ENCODE measurements around the gene NIT1.
"Not testable (repeated sequence)": the region's sequence is repeated elsewhere in the genome, so short reads cannot be mapped to it uniquely, and the experiment has no call there.

NIT1 gene

DNA sequence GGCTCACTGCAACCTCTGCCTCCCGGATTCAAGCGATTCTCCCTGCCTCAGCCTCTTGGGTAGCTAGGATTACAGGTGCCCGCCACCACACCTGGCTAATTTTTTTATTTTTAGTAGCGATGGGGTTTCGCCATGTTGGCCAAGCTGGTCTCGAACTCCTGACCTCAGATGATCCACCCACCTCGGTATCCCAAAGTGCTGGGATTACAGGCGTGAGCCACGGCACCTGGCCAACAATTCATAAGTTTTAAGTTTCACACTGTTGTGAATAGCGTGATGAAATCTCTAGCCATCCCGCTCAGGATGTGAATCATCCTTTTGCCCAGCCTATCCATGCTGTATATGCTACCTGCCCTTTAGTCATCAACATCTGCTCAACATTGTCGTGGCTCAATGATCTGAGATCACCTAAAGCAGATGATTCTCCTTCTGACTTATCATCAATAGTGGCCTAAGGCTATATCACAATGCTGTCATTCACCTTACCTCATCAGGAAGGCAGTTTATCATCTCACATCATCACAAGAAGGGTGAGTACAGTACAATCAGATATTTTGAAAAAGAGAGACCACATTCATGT lies 2.7 kb upstream of the NIT1 start:
- no peak for DNase-seq

- DNase-seq = not testable (repeated sequence)
These were observed 1.9 kb upstream of the NIT1 start for GRCh38 chr1:161115961-161116360.

DNA sequence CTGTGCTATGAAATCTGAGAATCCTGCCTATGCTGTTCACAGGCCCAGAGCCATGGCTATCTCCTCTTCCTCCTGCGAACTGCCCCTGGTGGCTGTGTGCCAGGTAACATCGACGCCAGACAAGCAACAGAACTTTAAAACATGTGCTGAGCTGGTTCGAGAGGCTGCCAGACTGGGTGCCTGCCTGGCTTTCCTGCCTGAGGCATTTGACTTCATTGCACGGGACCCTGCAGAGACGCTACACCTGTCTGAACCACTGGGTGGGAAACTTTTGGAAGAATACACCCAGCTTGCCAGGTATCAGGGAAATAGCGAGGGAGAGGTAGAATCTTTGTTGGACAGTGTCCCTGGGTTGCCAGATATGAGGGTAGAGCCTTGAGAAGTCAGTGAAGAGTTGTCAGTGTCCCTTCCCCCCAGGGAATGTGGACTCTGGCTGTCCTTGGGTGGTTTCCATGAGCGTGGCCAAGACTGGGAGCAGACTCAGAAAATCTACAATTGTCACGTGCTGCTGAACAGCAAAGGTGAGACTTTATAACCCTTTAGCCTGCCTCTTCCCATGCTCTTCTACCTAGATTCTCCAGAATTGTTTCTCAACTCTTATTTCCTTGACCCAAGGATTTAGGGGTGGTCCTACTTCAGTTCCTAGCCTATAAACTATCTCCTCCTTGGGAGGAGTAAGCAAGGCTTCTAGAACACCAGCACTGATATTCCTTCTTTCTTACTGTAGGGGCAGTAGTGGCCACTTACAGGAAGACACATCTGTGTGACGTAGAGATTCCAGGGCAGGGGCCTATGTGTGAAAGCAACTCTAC lies 1.4 kb downstream of the NIT1 start:
- no peak for DNase-seq

- no peak for DNase-seq
These were observed 3.2 kb downstream of the NIT1 start for GRCh38 chr1:161121042-161121650.

- DNase-seq = no peak
These were observed 3.9 kb downstream of the NIT1 start for GRCh38 chr1:161121834-161122233.

DNA sequence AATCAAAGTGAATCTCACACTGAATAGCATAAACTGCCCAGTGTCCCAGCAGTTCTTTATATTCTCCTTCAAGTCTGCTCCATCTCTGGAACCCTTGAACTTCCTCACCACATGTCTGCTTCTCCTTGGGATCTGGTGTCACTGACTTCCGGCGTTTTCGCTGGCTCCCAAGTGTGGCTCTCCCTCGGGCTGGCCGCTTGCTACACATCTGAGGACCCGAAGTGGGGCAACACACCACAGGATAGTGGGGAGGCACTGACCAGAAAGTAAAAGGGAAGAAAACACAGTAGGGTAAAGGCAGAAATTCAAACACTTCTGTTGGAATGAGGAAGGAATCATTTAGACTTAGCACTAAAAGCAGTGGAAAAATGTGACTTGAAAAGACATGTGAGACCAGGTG lies 5.1 kb downstream of the NIT1 start:
- DNase-seq = no peak

GRCh38 chr1:161127649-161128048 lies 9.7 kb downstream of the NIT1 start:
- no peak for DNase-seq

GRCh38 chr1:161128591-161129420 lies 10.9 kb downstream of the NIT1 start:
- DNase-seq = no peak

GRCh38 chr1:161130266-161130665 lies 12.4 kb downstream of the NIT1 start:
- no peak for DNase-seq

DNA sequence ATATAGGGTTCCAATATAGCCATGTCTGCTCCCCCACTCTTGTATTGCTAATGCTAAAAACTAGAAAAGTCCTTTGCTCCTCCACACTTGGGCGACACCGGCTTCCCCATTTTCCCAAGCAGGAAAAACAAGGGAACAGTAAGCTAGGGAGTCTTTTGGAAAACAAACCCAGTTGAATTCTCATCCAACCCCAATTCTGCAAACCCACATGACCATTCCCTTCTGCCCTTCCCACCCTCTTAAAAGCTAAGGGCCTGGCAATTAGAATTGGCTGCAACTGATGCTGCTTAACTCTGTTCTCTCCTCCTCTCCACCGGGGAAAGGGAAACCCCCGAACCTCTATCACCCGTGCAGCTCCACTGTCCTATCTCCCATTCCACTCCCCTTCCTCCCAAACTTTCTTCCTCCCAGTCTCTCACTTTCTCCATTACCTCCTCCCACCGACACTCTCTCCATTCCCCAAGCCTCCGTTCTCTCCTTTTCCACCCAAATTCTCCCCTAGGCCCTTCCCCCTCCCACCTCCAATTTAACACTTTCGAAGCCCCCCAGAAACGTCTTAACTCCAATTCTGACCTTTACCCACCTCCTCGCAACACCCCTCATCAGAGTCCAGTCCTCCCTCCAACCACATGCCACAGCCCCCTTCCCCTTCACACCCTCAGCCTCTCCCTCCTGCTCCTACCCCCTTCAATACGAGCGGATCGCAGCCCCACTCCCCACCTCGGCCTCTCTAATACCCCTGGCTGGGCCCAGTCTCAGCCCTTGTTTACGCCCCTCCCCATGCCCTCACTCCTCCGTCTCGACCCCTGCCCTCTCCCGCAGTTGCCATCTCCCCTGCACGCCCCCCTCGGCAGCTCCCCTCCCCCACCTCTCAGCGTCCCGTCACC lies 13.9 kb downstream of the NIT1 start:
- DNase-seq = no peak

DNA sequence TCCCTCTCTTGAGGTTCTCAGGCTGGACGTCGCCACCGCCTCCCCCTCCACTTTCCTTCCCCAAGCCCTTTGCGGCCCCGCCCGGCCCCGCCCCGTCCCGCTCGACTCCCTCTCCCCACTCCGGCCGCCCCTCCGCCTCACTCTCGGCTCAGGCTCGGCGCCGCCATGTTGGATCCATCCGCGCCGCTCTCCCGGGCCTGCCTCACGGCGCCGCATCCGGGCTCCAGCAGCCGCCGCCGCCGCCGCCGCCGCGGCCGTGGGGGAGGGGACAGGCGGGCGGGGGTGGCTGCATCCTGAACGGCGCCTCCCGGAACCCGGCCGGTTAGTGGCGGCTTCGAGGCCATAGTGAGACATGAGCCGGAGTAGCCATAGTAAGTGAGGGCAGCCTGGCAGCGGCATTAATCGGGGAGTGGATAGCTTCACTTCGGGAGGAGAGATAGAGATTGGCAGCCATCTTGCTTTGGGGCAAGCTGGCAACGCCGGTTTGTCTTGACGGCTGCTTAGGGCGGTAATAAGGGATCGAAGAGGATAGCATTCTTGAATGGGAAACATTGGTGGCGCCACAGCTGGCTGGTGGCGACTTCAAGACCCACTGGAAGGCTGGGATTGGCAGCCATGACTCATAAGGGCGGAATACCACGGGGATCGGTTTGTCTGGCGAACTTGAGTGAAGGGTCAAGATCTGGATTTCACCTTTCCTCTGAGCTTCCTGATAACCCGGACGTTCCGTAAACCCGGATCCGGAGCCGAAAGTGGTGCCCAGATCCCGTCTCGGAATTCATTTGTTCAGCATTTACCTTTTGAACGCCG lies 14.7 kb downstream of the NIT1 start, which contains the start of gene DEDD:
Gene DEDD (minus strand): TSS at position 258 of the 810 bp plus-strand sequence. CDS start 8,205 bp downstream, outside the sequence.
- DNase-seq = peak; percentile 97 to 98

- DNase-seq = no peak
These were observed 15.4 kb downstream of the NIT1 start for GRCh38 chr1:161133220-161133740.

DNA sequence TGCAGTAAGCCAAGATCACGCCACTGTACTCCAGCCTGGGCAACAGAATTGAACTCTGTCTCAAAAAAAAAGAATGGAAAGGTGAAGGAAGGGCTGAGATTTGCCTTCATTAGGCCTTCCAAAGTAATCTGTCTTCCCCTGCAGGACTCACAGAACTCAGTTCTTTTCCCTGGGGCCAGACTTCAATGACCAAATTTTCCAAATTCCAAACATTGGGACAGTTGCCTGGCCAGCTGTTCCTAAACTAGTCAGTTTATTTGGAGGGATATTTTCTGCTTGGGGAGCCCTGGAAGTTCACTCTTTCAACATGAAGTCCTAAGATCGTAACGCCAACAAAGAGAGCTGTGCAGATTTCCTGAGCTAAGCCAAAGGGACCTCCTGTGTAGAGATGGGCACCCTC lies 20.0 kb downstream of the NIT1 start:
- no peak for DNase-seq

DNA sequence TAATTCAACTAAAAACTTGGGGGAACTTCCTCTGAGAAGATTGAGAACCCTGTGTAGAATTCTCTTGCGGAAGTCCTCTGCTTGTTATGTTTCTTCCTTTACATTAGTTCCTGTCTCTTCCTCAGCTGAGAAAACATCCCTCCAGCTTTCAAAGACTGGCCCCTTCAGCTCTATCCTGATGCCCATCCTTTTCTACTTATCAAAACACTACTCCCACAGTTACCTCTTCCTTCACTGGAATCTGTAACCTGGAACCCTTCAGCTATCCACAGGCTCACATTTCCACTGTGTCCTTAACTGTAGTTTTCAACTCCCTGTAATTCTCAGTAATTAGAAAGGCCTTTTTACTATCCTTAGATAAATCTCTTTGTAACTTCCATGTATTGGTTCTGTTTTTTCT lies 20.5 kb downstream of the NIT1 start:
- no peak for DNase-seq

- DNase-seq = peak in 1 of 2 experiments; percentile 50
These were observed 21.9 kb downstream of the NIT1 start for GRCh38 chr1:161139766-161140165.

DNA sequence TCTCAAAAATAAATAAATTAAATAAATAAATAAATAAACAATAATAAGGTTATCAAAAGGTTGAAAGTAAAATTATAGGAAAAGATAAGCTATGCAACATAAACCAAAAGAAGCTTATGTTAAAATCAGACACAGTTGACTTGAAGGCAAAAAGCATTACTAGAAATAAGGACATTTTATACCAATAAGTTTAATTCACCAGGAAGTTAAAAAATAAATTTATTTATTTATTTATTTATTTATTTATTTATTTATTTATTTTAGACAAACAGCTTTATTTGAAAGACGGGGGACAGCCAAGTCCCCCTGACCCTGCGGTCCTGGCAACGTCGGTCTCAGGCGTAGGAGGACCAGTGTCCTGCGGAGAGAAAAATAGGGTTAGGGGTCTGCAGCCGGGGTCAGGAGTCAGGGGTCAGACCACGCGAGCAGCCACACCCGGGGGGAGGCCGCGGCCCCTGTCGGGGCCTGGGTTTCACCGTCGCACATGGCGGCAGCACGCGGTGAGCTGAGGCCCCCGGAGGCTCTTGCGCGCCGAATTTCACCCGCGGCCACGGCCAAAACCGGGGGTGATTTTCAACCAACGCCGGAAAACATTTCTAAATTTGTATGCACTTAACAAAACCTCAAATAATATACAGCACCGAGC lies 23.0 kb downstream of the NIT1 start:
- DNase-seq = no peak

- no peak for DNase-seq
These were observed 27.9 kb downstream of the NIT1 start for GRCh38 chr1:161145832-161146231.

DNA sequence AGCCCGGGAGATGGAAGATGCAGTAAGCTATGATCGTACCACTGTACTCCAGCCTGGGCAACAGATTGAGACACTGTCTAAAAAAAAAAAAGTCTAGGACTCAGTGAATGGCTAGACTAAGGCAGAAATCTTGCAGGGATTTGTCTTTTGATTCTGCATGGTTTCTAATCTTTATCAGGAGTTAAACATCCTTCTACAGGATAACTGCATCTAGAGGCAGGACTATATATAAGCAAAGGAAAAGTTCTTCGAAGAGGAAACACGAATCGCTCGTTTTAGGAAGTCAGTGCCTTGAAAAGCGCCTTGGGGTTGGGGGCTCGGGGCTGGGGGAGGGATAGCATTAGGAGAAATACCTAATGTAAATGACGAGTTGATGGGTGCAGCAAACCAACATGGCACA lies 35.3 kb downstream of the NIT1 start:
- DNase-seq = no peak

DNA sequence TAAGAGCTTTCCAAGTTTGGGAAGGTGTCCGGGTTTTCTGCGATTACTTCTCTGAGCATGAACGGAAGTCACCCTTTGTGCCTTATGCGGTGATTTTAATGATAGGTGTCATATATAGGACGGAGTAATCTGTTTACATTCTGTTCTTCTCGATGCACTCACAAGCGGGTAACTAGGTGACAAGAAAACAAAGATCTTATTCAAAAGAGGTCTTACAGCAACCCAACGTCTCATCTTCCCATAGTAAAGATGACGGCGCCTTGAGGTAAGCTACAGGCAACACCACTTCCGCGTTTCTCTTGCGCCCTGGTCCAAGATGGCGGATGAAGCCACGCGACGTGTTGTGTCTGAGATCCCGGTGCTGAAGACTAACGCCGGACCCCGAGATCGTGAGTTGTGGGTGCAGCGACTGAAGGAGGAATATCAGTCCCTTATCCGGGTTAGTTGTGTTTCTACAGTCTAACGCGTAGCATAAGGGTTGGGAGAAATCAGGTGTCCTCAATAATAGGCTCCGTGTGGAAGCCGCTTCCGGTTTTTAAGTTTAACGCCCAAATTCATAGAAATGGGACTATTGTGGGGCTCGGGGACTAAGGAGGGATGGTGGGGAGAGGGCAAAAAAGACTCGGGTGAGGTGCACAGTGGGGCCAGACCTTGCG lies 35.9 kb downstream of the NIT1 start, which contains the start of gene UFC1:
Gene UFC1 (plus strand): TSS at position 297 of the 656 bp plus-strand sequence. CDS start 20 bp downstream, at position 317.
- DNase-seq = peak; percentile 88 to 93

DNA sequence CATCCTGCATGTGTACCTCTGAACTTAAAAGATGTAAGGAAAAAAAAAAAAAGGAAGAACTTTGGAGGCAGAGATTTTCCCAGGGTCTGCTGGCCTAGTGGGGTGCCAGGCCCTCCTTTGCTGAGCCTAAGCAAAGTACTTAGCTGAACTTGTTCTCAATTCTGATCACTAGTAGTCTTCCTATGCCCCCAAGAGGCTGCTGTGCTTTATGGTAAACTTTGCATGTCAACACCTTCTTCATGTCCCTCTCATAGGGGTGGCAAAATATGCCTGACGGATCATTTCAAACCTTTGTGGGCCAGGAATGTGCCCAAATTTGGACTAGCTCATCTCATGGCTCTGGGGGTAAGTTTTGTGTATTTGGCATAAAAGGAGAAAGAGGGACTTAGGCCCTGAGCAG lies 40.0 kb downstream of the NIT1 start:
- DNase-seq = no peak

Data from SHP77 (cell line).